GM19438 (cell line): Measurements from ENCODE around the gene SCAPER.
A peak's percentile ranks its signal among the peaks of the same experiment; 100 is the strongest.

Experiments
- ATAC-seq: cut with Tn5 transposase; IDR thresholded peaks from one replicate; pipeline ENCODE4 v1.9.1; 2021; ENCODE audit warnings: low read depth; ENCODE audit not compliant: unreplicated experiment

Gene SCAPER

GRCh38 chr15:76905013-76905839, at the start of gene SCAPER:
Gene SCAPER, minus strand, starts transcription at chr15:76905340. Its CDS starts 21,523 bp downstream, at chr15:76883817.
- ATAC-seq = peak; percentile 77

DNA sequence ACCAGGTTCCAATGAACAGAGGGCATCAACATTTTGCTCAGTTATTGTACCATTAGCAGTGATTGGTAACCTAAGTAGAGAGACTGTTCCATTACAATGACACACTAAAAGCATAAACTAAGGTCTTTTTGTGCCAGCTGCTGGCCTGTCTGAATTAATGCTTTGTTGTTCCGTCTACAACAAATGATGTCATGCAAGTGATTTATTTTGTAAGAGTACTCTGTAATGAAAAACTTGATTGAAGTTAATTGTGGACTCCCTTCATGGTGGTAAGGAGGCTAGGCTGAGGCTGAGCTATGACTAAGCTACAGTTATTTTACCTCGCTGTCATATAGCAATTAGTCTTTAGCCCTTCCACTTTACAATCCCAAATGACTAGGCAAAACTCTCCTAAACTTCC, 49.6 kb upstream of the SCAPER start:
- no peak for ATAC-seq

GRCh38 chr15:76953913-76954312, 48.8 kb upstream of the SCAPER start:
- no peak for ATAC-seq

GRCh38 chr15:76951220-76951619, 46.1 kb upstream of the SCAPER start:
- no peak for ATAC-seq

- no peak for ATAC-seq
Observed at GRCh38 chr15:76947454-76947853, 42.3 kb upstream of the SCAPER start.

DNA sequence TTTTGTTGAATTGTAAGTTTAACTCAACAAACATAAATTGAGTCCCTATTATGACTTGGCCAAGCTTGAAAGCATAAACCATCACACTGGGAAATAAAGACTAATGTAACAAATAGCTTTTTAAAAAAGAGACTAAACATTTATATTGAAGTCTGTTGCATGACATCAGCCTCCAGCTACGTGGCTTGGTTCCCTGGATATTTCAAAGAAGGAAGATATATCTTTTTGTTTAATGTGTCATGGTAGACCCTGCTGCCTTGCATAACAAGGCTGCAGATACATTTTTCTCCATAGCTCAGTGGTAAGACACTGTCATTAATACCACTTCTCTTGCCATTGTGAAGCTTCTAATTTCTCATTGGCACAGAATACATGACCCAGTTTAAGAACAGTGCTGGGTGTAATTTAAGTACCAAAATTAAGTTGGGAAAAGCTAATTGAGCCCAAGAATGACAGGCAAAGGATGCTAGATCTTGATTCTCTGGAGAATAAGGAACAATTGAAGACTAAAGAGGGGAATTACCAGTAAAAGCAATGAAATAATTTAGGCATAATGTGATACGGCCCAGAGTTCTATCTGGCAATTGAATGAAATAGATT, 40.5 kb upstream of the SCAPER start:
- ATAC-seq = no peak

- no peak for ATAC-seq
Observed at GRCh38 chr15:76942331-76942730, 37.2 kb upstream of the SCAPER start.

GRCh38 chr15:76941636-76942035, 36.5 kb upstream of the SCAPER start:
- ATAC-seq = no peak

DNA sequence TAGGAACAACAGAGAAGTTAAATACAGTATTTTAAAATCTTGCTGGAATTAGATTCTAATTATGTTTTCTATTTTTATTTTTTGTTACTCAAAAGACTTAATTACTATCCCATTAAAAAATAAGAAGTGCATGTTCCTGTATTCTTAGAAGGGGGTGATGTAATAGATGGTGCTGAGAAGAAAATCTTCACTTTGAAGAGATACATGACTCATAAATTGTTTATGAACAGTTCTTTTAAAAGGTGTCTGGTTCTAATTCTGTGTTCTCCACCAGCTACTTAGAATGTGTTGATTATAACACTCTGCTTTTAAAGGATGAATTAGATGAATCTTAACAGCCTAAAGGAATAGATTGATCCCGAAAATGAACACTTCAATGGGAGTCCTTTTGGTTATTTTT, 34.6 kb upstream of the SCAPER start:
- ATAC-seq = no peak

DNA sequence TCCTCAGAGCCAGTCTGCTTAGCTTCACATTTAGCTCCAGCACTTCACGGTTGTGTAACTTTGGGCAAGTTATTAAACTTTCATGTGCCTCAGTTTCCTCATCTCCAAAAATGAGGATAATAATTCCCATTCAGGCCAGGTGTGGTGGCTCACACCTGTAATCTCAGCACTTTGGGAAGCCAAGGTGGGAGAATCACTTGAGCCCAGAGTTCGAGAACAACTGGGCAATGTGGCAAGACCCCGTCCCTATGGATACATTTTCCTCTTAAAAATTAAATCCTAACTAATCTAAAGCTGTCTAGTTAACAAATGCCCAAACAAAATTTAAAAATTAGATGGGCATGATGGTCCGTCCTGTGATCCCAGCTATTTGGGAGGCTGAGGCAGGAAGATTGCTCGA, 33.6 kb upstream of the SCAPER start:
- ATAC-seq = no peak

GRCh38 chr15:76936671-76937070, 31.5 kb upstream of the SCAPER start:
- no peak for ATAC-seq

GRCh38 chr15:76935620-76936019, 30.5 kb upstream of the SCAPER start:
- ATAC-seq = no peak

DNA sequence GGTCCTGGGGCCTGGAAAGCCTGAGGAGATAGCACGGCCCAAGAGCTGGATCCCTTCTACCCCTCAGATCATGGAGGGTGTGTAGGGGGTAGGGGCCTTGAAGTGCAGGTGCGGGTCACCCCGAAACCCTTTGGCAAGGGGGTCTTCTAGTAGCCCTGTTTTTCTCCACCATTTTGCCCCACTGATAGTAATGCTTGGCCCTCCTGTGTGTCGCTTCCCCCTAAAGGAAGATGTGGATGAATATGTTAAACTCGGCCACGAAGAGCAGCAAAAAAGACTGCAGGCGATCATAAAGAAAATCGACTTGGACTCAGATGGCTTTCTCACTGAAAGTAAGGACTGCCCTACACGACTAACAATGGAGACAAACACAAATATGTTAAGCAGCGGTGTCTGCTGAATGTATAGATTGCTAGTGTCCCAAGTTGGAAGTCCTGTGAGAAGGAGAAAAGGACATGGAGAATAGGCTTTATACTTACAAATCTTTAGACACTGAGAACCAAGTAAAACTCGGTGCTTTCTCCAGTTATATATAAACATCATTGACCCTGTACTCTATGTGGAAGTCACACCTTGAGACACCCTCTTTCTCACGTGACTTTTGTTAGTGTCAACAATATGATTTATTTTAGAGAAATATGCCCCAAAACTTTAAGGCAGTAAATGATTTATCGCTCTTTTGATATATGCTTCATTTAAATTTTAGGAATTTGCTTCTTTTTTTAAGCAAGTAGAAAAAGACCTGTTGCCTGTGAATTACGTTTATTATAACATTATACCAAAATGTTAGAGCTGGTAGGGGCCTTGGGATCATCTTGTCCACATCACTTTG, 27.2 kb upstream of the SCAPER start:
- ATAC-seq = peak; percentile 9

DNA sequence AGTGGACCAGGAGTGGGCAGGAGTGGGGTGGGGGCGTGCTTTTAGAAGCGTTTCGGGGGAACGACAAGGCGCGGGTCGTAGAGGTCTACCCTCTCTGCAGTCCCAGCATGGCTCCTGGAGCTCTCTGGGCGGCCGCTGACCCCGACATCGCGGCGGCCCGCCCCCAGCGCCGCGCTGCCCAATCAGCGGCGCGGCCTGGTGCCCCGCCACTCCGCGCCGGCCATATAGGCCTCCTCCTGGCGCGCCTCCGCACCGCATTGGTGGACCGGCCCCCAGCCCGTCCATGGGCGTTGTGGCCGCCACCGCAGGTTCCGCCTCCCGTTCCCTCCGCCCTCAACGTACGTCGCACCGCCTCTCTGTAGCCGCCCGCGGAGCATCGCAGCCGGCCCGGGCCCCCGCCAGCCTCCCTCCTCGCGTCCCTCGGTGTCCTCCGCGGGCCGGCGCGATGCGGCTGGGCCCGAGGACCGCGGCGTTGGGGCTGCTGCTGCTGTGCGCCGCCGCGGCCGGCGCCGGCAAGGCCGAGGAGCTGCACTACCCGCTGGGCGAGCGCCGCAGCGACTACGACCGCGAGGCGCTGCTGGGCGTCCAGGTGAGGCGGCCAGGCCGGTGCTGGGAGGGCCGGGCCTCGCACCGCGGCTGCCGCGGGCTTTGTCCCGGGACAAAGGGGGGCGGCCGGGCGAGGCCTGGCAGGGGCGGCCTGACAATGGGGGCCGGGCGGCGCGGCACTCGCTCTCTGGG, 26.4 kb upstream of the SCAPER start, which contains the start of gene RCN2:
TSS of gene RCN2 (plus strand) at position 353 of the 738 bp plus-strand sequence. CDS start at position 446, 93 bp downstream.
- peak; percentile 99 for ATAC-seq

DNA sequence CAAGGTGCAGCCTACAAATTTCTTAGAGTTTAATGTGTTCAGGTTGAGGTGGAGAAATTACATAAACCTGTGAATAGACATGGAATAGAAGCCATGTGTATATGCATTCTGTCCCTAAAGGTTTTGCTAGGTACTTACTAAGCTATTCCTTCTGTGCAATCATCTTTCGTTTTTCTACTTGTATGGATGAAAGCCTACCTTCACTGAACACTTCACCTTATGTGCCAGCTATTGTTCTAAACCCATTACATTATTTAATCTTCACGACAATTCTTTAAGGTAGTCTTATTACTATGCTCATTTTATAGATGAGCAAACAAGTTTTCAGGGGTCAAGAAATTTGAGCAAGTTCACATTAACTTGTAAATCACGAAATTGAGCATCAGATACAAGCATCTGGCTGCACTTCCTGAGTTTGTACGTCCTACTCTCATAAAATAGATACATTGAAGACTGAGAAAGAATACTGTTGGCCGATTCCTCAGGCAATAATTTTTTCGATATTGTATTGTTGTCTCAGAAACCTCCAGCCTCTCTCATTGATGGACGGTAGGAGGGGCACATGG, 25.8 kb upstream of the SCAPER start:
- ATAC-seq = no peak

DNA sequence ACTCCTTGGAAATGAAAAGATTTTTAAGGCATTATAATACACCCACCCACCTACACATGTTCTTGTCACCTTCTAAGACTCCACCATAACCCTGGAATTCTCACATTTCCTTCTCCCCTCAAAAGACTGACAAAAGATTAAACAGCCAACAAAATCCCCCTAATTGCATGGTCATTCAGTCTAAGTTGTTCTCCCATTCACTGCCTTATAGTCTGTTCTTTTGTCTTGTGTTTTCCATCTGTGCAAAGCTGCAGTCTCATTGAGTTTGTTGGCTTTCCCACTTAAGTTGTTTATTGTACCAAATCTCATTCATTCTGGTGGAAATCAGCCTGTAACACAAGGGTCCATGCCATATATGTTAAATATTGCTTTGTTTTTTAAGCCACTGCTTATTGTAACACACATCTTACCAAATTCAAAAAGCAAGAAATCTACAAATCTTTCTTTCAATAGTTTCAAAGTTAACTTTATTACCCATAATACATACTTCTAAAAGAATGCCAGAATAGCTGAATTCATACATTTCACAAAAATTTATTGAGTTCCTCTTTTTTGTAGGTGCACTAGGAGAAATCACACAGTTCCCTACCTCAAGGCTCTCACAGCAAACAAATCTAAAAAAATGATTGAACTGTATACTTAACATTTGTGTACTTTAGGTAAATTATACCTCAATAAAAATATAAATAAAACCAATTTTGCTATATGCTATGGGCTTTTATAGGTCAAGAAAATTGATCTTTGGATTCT, 24.0 kb upstream of the SCAPER start:
- ATAC-seq = no peak

GRCh38 chr15:76928201-76928600, 23.1 kb upstream of the SCAPER start:
- ATAC-seq = no peak

- ATAC-seq = no peak
Observed at GRCh38 chr15:76916369-76916768, 11.2 kb upstream of the SCAPER start.

DNA sequence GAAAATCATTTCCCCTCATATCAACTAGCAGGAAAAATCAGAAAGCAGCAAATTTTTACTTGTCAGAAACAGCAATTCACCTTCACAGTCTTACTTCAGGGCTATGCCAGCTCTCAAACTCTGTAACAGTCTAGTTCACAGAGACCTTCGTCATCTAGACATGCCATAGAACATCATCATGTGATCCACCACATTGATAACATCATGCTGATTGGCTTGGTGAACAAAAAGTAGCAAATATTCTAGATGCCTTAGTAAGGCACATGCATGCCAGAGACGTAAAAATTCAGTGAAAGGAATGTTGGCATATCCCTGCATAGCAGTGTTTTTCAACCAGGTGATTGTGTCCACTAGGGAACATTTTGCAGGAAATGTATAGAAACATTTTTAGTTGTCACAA, 8.6 kb upstream of the SCAPER start:
- ATAC-seq = no peak
